SIG-M5 (cell line): ENCODE measurements around the gene ERCC1.

Experiments
- DNase-seq: peaks from one replicate; lab custom pipeline; 2025; lab: John Stamatoyannopoulos, UW

Gene ERCC1

DNA sequence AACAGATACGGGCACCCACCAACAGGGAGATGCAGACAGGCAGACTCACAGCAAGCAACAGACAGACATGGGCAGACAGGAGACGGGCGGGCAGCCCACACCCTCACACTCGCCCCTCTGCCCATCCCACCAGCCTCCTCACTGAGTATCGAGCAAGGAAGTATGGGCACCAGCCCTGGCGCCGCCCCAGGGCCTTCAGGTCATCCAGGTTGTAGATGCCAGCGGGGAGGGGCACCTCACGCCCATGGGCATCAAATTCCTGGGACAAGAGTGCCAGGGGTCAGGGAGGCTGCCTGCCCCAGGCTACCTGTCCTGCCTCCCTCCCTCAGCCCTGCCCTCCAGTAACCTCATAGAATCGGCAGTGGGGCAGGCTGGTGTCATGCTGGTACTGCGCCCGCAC lies 59.0 kb downstream of the ERCC1 start:
- DNase-seq = no peak

DNA sequence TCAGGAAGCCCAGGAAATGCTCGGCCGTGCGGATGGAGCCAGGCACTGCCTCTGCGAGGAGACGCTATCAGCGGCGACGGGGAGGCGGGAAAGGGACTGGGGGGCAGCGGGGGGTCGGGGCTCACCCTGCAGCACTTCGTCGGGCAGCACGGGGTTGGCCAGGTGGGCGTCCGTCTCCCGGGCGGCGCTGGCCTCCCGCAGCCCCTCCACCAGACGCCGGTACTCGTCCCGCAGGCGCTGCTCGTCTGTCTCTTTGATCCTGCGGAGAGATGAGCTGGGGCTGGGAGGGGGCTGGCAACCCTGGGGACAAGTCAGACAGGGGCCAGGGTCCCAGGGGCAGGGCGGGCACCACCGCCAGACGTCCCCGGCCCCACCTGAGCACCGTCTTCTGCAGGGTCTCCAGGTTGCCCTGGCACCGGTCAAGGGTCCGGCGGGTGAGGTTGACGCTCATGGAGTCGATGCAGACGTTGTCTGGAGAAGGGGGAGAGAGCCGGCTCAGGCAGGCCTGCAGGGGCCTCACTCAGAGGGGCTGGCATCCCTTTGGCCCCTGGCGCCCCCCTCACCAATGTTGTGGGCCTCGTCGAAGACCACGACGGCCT lies 59.8 kb downstream of the ERCC1 start:
- DNase-seq = no peak

DNA sequence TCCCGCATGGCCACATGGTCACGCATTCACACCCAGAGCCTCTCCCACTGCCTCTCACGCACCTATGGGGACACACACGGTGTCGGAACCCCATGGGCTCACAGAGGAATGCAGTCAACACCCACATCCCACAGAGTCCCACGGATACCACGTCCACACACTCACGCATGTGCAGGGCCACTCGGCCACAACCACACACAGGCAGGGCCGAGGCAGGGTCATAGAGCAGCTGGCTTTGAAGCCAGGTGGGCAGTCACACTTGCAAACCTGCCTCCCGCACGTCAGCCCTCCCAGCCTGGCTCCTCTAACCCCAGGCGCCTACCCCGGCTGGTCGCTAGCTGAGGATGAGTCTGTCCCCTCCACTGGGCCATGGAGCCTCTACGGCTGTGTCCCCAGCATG lies 61.4 kb downstream of the ERCC1 start:
- no peak for DNase-seq

DNA sequence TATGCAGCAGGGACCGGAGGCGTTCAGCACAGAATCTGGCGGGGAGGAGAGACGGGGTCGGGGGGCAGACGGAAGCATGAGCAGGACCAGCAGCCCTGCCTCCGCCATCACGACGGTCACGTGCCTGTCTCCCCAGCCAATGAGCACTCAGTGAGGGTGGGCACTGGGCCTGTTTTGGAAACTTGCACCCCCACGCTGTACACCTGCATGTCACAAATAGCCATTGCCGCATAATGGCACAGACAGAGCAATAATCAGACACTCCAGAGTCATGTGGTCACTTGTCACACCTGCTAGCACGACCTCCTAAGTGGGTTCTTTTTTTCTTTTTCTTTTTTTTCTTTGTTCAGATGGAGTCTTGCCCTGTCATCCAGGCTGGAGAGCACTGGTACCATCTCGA lies 62.1 kb downstream of the ERCC1 start:
- DNase-seq = no peak

DNA sequence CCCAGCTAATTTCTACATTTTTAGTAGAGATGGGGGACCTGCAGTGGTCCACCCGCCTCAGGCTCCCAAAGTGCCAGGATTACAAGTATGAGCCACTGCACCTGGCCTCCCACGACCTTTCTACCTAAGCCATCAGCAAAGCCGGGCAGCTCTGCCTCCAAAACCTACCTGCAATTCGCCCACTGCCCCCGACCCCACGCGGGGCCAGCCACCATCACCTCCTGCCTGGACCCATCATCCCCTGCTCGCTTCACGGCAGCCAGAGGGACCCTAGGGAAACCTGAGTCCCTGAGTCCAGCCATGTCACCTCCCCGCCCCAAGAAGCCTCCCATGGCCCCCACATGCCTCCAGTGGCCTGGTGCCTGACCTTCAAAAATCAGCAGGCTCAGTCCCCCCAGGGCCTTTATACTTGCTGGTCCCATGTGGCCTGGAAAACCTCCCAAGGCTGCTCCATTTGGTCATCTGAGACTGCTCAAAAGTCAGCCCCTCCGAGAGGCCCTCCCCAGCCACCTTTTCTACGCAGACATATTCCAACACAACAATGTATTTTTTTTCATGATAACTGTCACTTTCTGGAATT lies 65.4 kb downstream of the ERCC1 start:
- no peak for DNase-seq

DNA sequence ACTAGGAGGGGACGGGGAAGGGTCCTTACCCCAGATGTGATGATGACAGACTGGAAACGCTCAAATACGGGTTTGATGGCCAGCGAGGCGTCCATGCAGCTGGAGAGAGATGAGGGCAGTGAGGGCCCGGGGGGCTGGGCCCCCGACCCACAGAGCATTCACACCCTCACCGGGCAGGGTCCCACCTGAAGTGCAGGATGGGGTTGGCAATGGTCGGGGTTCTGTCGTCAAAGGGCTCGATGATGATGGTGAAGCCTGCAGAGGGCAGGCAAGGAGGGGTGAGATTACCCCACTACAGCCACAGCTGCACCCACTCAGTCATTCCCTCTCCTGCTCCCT lies 66.3 kb downstream of the ERCC1 start:
- DNase-seq = no peak
